Parathyroid adenoma (tissue), 2 donors: ENCODE results near the gene KRTAP10-8.
"Not testable (repeated sequence)": the region's sequence is repeated elsewhere in the genome, so short reads cannot be mapped to it uniquely, and the experiment has no call there.

Experiments
- H2AFZ ChIP-seq: fragments of 300-600 bp; sonication (generic); one replicate; pipeline ENCODE4 v1.7.0; 2017; ENCODE audit warnings: antibody characterized with exemption, mild to moderate bottlenecking
- H3K27ac ChIP-seq: fragments of 300-600 bp; sonication (generic); one replicate; pipeline ENCODE4 v1.7.0; 2017
- H3K27me3 ChIP-seq: fragments of 300-600 bp; sonication (generic); one replicate; pipeline ENCODE4 v1.7.0; 2017; ENCODE audit warnings: low read length; ENCODE audit not compliant: control insufficient read depth, insufficient read depth
- H3K36me3 ChIP-seq: fragments of 300-600 bp; sonication (generic); one replicate; pipeline ENCODE4 v1.7.0; 2017; ENCODE audit warnings: low read length; ENCODE audit not compliant: control insufficient read depth, insufficient read depth
- H3K4me1 ChIP-seq: fragments of 300-600 bp; sonication (generic); one replicate; pipeline ENCODE4 v1.7.0; 2017; ENCODE audit warnings: control low read depth
- H3K4me2 ChIP-seq: fragments of 300-600 bp; sonication (generic); one replicate; pipeline ENCODE4 v1.7.0; 2017; ENCODE audit warnings: low read length
- H3K4me3 ChIP-seq: fragments of 300-600 bp; sonication (generic); one replicate; pipeline ENCODE4 v1.7.0; 2017; ENCODE audit warnings: low read depth, low read length
- H3K79me2 ChIP-seq: fragments of 300-600 bp; sonication (generic); one replicate; pipeline ENCODE4 v1.7.0; 2017; ENCODE audit warnings: control low read depth
- H3K9ac ChIP-seq: fragments of 300-600 bp; sonication (generic); one replicate; pipeline ENCODE4 v1.7.0; 2017; ENCODE audit warnings: mild to moderate bottlenecking
- H3K9me3 ChIP-seq: fragments of 300-600 bp; sonication (generic); one replicate; pipeline ENCODE4 v1.7.0; 2017; ENCODE audit warnings: low read length; ENCODE audit not compliant: control insufficient read depth
- CTCF ChIP-seq: fragments of 300-600 bp; sonication (generic); IDR thresholded peaks from one replicate; pipeline ENCODE4 v1.7.0; 2017; ENCODE audit warnings: antibody characterized with exemption, mild to moderate bottlenecking
- donor health status: primary hyperparathyroidism.

Gene KRTAP10-8

GRCh38 chr21:44630440-44630839 is 18.6 kb downstream of the KRTAP10-8 start:
- H3K9me3 ChIP-seq = no peaks in the 10 kb centered on the region
- H3K4me2 ChIP-seq = no peak overlapping the region
- H3K36me3 ChIP-seq = no peaks in the 10 kb centered on the region
- no peak for TF ChIP-seq CTCF
- no peaks in the 10 kb centered on the region for H3K27me3 ChIP-seq
- H3K4me1 ChIP-seq = no peaks in the 10 kb centered on the region
- H3K79me2 ChIP-seq = no peaks in the 10 kb centered on the region
- no peak overlapping the region for H3K4me3 ChIP-seq
- H3K9ac ChIP-seq = no peak overlapping the region
- no peak overlapping the region for H3K27ac ChIP-seq
- no peak overlapping the region for H2AFZ ChIP-seq

GRCh38 chr21:44632067-44632466 is 20.2 kb downstream of the KRTAP10-8 start:
- Histone ChIP-seq H3K4me2 (no peak overlapping the region), H3K4me1 (no peaks in the 10 kb centered on the region)
- no peak for TF ChIP-seq CTCF

GRCh38 chr21:44636209-44637017 is 24.5 kb downstream of the KRTAP10-8 start:
- Histone ChIP-seq H3K9ac (no peak overlapping the region), H3K27ac (no peak overlapping the region), H3K4me3 (no peak overlapping the region), H2AFZ (no peak overlapping the region), H3K36me3 (no peaks in the 10 kb centered on the region), H3K4me2 (no peak overlapping the region), H3K79me2 (no peaks in the 10 kb centered on the region), H3K4me1 (no peaks in the 10 kb centered on the region), H3K9me3 (no peaks in the 10 kb centered on the region), H3K27me3 (no peaks in the 10 kb centered on the region)
- TF ChIP-seq CTCF = no peak

More at GRCh38 chr21:44632067-44632466, 20.2 kb downstream of the KRTAP10-8 start:
- Histone ChIP-seq H3K36me3 (no peaks in the 10 kb centered on the region), H3K9ac (no peak overlapping the region), H3K9me3 (no peaks in the 10 kb centered on the region), H2AFZ (no peak overlapping the region), H3K27me3 (no peaks in the 10 kb centered on the region), H3K79me2 (no peaks in the 10 kb centered on the region), H3K27ac (no peak overlapping the region), H3K4me3 (no peak overlapping the region)

GRCh38 chr21:44637018-44637850 is 25.4 kb downstream of the KRTAP10-8 start, which contains the start of gene KRTAP10-10:
Gene KRTAP10-10 (plus strand): TSS chr21:44637356. CDS start chr21:44637418, 62 bp downstream.
- no peaks in the 10 kb centered on the region for H3K79me2 ChIP-seq

GRCh38 chr21:44637851-44638348 is 26.0 kb downstream of the KRTAP10-8 start:
- not testable (repeated sequence) for H2AFZ ChIP-seq, H3K9me3 ChIP-seq, H3K36me3 ChIP-seq, H3K27me3 ChIP-seq, H3K4me3 ChIP-seq, H3K4me2 ChIP-seq, H3K79me2 ChIP-seq, H3K27ac ChIP-seq, H3K4me1 ChIP-seq, H3K9ac ChIP-seq

More at GRCh38 chr21:44637018-44637850, 25.4 kb downstream of the KRTAP10-8 start, which contains the start of gene KRTAP10-10:
- TF ChIP-seq CTCF = no peak
- H3K4me2 ChIP-seq = no peak within 1 kb of the TSS
- H3K9me3 ChIP-seq = no peaks in the 10 kb centered on the region
- no peaks in the 10 kb centered on the region for H3K27me3 ChIP-seq
- H3K9ac ChIP-seq = no peak within 1 kb of the TSS
- H2AFZ ChIP-seq = no peak within 1 kb of the TSS
- no peaks in the 10 kb centered on the region for H3K4me1 ChIP-seq
- H3K4me3 ChIP-seq = no peak within 1 kb of the TSS
- no peaks in the 10 kb centered on the region for H3K36me3 ChIP-seq
- no peak within 1 kb of the TSS for H3K27ac ChIP-seq

- not testable (repeated sequence) for H3K79me2 ChIP-seq, H3K4me2 ChIP-seq, H3K4me1 ChIP-seq, H3K36me3 ChIP-seq, H3K4me3 ChIP-seq, H3K27me3 ChIP-seq, H3K9ac ChIP-seq, H3K27ac ChIP-seq, H2AFZ ChIP-seq, H3K9me3 ChIP-seq
Measured at GRCh38 chr21:44638506-44639330, 26.8 kb downstream of the KRTAP10-8 start.
